ENCODE data around the gene CST9L.

- no peak for TF ChIP-seq CTCF (conservative IDR thresholded peaks at IDR 0.05; ENCODE audit: low read depth, low read length)
- no peak for TF ChIP-seq EZH2 (IDR thresholded peaks at IDR 0.05; ENCODE audit: borderline replicate concordance, low read depth, low read length, poor library complexity, severe bottlenecking)
Observed at GRCh38 chr20:23546435-23547144, 21.7 kb downstream of the CST9L start.
